GM19372 (cell line): ENCODE measurements around the gene ARSG.
A peak's percentile ranks its signal among the peaks of the same experiment; 100 is the strongest.

Source experiments
- ATAC-seq: cut with Tn5 transposase; IDR thresholded peaks from one replicate; pipeline ENCODE4 v1.9.1; 2021; ENCODE audit warnings: mild to moderate bottlenecking, low read depth, moderate library complexity; ENCODE audit not compliant: unreplicated experiment

Gene ARSG

DNA sequence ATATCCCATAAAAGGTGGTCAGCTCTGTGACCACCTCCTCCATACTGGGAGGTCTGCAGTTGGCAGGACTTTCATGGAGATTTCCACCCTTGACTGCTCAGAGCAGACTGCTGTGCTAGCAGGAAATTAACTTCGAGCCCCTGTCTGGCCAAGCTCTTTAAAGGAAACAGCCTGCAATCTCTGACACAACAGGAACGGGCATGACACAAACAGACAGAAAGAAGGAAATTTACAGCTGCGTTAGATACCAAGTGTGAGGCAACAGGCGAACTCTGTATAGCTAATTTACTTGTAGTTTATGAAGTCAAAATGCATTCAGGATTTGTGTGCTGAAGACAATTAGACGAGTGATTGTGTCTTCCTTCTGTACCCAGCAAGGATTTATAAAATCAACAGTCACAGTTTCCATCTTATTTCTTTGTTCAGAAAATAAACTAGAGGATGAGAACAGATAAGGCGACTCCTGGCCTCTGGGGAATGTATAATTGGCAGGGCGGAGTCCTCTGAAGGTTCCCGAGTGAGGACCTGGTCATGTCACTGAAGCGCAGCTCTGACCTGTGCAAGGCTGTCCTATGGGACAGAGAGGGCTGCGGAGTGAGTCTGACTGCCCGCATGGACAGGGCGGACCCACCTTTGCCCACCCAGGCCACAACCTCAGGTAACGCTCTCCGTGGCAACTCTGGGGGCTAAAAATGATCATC is 149.9 kb downstream of the ARSG start:
- no peak for ATAC-seq

GRCh38 chr17:68443972-68444464 is 152.7 kb downstream of the ARSG start:
- ATAC-seq = no peak

GRCh38 chr17:68445671-68446070 is 154.4 kb downstream of the ARSG start:
- no peak for ATAC-seq

DNA sequence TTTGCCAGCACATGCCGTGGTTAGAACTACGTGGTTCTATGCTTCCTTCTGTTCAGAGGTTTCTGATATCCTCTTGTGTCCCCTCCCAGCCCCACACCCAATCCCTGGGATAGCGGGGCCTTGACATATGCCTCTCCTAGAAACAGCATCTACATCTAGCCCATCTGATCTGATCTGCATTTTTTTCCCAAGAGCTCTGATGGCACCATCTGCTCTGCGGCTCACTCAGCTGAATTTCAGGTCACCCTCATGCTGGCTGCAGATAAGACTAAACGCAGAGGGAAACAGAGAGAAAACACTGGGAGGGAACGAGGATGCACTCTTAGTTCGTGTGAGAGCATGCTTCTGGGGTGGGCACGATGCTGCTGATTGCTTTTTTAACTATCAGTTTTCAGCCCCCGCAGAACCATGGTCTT is 155.3 kb downstream of the ARSG start:
- no peak for ATAC-seq

- ATAC-seq = no peak
These were observed 157.9 kb downstream of the ARSG start for GRCh38 chr17:68449021-68449739.

GRCh38 chr17:68450391-68450790 is 159.1 kb downstream of the ARSG start:
- no peak for ATAC-seq

DNA sequence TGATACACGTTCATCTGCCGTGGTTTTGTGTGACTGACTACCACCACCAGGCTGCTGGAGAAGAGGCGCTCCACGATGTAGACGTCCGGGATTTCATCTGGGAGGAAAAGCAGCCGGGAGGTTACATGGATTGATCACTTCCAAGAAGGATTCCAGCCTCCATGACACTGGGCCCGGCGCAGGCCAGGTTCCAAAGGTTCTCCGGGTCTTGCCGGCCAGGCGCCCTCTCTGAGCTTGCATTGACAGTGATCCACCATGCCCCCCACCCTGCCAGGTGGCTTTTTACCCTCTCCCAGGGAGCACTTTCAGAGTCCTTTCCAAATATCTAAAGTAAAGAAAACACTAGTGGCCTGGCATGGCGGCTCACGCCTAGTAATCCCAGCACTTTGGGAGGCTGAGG is 159.5 kb downstream of the ARSG start:
- ATAC-seq = no peak

GRCh38 chr17:68451670-68452354 is 160.5 kb downstream of the ARSG start:
- no peak for ATAC-seq

GRCh38 chr17:68452724-68453290 is 161.5 kb downstream of the ARSG start:
- no peak for ATAC-seq

GRCh38 chr17:68453991-68454665 is 162.8 kb downstream of the ARSG start:
- ATAC-seq = no peak

- ATAC-seq = no peak
These were observed 164.6 kb downstream of the ARSG start for GRCh38 chr17:68455901-68456338.

DNA sequence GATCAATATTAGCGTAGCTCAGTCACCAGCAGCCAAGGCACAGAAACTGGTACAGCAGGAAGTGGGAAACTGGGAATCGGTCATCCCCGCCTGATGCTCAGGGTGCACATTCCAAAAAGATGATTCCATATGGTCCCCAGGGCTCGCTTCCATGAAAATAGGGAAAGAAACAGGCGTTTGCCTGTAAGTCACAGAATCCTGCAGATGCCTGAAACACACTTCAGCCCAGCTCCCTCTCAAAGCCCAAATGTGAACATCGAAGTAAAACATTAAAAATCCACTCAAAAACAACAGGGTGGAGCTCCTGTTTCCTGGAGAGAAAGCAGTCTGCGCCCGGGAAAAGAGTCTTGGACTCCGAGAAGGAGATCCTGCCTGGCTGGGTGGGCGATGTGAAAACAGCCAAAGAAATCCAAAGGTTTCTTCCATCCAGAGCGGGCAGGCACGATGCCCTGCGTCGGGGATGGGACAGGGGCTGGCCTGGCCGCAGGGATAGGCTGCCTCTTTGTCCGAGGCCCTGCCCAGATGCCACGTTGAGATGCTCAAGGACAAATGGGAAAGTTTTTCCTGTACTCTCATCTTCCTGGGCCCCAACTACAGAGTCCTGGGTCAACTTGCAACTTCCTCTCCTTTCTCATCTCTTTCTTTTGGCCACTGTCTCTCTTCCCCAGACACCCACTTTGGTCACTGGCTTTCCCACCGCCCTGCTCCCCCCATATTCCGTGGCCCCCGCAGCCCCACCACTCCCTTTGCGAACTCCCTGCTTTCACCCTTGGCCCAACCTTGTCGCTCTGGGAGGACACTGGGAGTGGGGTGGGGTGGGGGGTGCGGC is 165.3 kb downstream of the ARSG start:
- no peak for ATAC-seq

DNA sequence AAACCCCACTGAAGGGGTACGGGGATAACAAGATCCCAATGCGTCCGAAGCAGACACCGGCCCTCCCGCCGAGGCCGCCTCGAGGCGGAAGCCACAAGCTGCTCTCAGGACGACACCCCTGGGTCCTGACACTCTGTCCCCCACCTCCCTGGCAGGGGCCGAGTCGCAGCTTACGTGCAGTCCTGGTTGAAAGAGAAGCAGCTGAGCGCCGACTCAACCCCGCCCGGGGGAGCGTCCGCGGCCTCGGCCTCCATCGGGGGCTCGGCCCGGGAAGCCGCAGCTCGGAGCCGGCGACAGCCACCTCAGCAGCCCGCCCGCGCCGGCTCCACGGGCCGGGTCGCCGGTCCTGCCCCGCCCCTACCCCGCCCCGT is 165.9 kb downstream of the ARSG start, which contains the start of gene WIPI1:
TSS of gene WIPI1 (minus strand) at position 329 of the 371 bp plus-strand sequence. CDS start at position 254, 75 bp downstream.
- ATAC-seq = peak; percentile 26

- ATAC-seq = peak; percentile 75
These were observed 166.4 kb downstream of the ARSG start for GRCh38 chr17:68457539-68458259.

GRCh38 chr17:68458260-68459036 is 167.2 kb downstream of the ARSG start:
- ATAC-seq = no peak

- no peak for ATAC-seq
These were observed 167.8 kb downstream of the ARSG start for GRCh38 chr17:68459037-68459639.

DNA sequence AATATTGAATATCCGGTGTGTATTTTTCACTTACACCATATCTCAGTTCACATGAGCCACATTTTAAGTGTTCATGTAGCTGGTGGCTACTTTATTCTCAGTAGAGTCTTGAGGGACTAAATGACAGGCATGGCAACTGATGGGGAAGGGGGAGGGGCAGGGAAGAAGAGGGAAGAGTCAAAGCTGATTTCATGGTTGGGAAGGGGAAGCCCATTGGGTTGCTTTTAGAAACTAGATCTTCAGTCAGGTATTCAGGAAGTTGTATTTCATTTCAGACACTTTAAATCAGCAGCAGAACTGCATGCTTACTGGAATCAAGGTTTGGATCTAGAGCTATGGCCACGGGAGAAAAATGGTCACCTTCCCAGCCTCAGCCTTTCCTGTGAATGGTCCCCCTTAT is 168.9 kb downstream of the ARSG start:
- ATAC-seq = no peak

GRCh38 chr17:68460715-68461114 is 169.4 kb downstream of the ARSG start:
- ATAC-seq = no peak
